Suprapubic skin (tissue), 4 donors: Measurements from ENCODE around the gene IGFLR1. TPM values are rescaled to one million over a fixed set of nuclear protein-coding genes. Genes with fewer than 3 reads are reported as not detected.

Source experiments
- DNase-seq, 2 donors: peaks; one replicate each; pipeline ENCODE4 v3.0.0-alpha.2; 2019; ENCODE audit warnings: low spot score in 2 of 2
- H3K27ac ChIP-seq: fragments of 200-600 bp; sonication (generic); one replicate; pipeline ENCODE4 v1.5.1; 2019
- H3K27me3 ChIP-seq: fragments of 200-600 bp; sonication (generic); one replicate; pipeline ENCODE4 v1.5.1; 2019
- H3K36me3 ChIP-seq: fragments of 200-600 bp; sonication (generic); one replicate; pipeline ENCODE4 v1.5.1; 2019
- H3K4me1 ChIP-seq: fragments of 200-600 bp; sonication (generic); one replicate; pipeline ENCODE4 v1.5.1; 2019
- H3K4me3 ChIP-seq: fragments of 200-600 bp; sonication (generic); one replicate; pipeline ENCODE4 v1.5.1; 2019; ENCODE audit warnings: mild to moderate bottlenecking
- H3K9me3 ChIP-seq: fragments of 200-600 bp; sonication (generic); one replicate; pipeline ENCODE4 v1.5.1; 2019
- CTCF ChIP-seq, 2 donors: fragments of 200-600 bp in 1 of 2; fragments of 450-650 bp in 1 of 2; sonication (generic) in 1 of 2; IDR thresholded peaks; one replicate each; pipeline ENCODE4 v1.5.1; 2016 to 2019; ENCODE audit warnings: antibody characterized with exemption in 2 of 2, mild to moderate bottlenecking in 1 of 2, moderate library complexity in 1 of 2
- EP300 ChIP-seq: sonication (generic); formaldehyde crosslinking; IDR thresholded peaks from one replicate; pipeline ENCODE4 v1.6.1; 2017; ENCODE audit warnings: antibody characterized with exemption
- POLR2A ChIP-seq, 2 donors: fragments of 450-650 bp; IDR thresholded peaks; one replicate each; pipeline ENCODE4 v1.6.1; 2017; ENCODE audit warnings: antibody characterized with exemption in 2 of 2, mild to moderate bottlenecking in 2 of 2, moderate library complexity in 2 of 2
- POLR2AphosphoS5 ChIP-seq, 3 donors: sonication (generic); formaldehyde crosslinking; IDR thresholded peaks; one replicate each; pipeline ENCODE4 v1.6.1; 2017; ENCODE audit warnings: antibody characterized with exemption in 3 of 3
- WGBS: methylation state at CpG from one replicate; pipeline ENCODE4 v1.1.5; 2018; 5-methylcytosine and 5-hydroxymethylcytosine counted together
- total RNA-seq, 4 donors: library from RNA; depleted of rRNA; stranded (reverse); fragments of >200 nt; gene quantifications; one replicate each; pipeline ENCODE4 v1.1.0, GENCODE V29; 2016

Gene IGFLR1
- total RNA-seq, 4 donors from 2014 or later: 3.3 to 8.5 (median 6.9) TPM

- no peak overlapping the region for H3K27ac ChIP-seq
- 91% methylated on average over 4 of the region's 15 CpGs for whole genome bisulfite sequencing
Observed at GRCh38 chr19:35768082-35768421, 25.8 kb upstream of the IGFLR1 start.

GRCh38 chr19:35767288-35768081 is 25.2 kb upstream of the IGFLR1 start:
- no peak for DNase-seq
- Histone ChIP-seq H3K27me3 (no peaks in the 10 kb centered on the region), H3K36me3 (peaks cover 49% of the 10 kb centered on the region), H3K4me1 (no peaks in the 10 kb centered on the region), H3K4me3 (no peak overlapping the region), H3K9me3 (no peaks in the 10 kb centered on the region), H3K27ac (no peak overlapping the region)
- TF ChIP-seq POLR2A (IDR thresholded peaks at IDR 0.05): no peak
- no peak for TF ChIP-seq CTCF (IDR thresholded peaks at IDR 0.05)
- no peak for TF ChIP-seq POLR2AphosphoS5 (IDR thresholded peaks at IDR 0.05)
- WGBS: 83% methylated on average over 8 of the region's 34 CpGs

More at GRCh38 chr19:35768082-35768421, 25.8 kb upstream of the IGFLR1 start:
- no peaks in the 10 kb centered on the region for H3K4me1 ChIP-seq
- DNase-seq: no peak
- no peaks in the 10 kb centered on the region for H3K9me3 ChIP-seq
- H3K4me3 ChIP-seq: no peak overlapping the region
- H3K27me3 ChIP-seq: no peaks in the 10 kb centered on the region
- TF ChIP-seq POLR2AphosphoS5 (IDR thresholded peaks at IDR 0.05): no peak
- no peak for TF ChIP-seq CTCF (IDR thresholded peaks at IDR 0.05)
- TF ChIP-seq EP300: no peak
- TF ChIP-seq POLR2A (IDR thresholded peaks at IDR 0.05): no peak
- H3K36me3 ChIP-seq: peaks cover 49% of the 10 kb centered on the region

DNA sequence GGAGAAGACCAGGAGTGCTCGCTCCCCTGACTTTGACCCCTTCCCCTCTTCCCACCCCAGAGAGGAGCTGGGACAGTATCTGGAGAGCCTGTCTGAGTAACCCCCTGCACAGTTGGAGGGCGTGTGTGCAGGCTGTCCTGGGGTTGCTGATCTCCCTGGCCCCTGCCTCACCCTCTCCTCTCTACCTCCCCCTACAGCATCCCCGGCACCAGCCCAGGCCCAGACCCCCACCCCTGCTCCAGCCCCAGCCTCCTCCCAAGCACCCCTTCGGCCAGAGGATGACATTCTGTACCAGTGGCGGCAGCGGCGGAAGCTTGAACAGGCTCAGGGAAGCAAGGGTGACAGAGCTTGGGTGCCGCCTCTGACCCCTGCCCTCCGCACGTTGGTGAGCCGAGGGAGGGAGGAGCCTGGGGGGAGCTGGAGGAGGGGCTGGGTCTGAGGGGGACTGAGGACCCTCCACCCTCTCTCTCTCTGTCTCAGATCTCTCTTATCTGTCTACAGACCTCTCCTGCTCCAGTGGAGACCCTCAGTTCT is 24.4 kb upstream of the IGFLR1 start:
- Histone ChIP-seq H3K9me3 (no peaks in the 10 kb centered on the region), H3K4me3 (no peak overlapping the region), H3K4me1 (no peaks in the 10 kb centered on the region), H3K36me3 (peaks cover 57% of the 10 kb centered on the region), H3K27me3 (no peaks in the 10 kb centered on the region), H3K27ac (no peak overlapping the region)
- no peak for TF ChIP-seq POLR2AphosphoS5 (IDR thresholded peaks at IDR 0.05)
- no peak for TF ChIP-seq EP300
- no peak for TF ChIP-seq POLR2A (IDR thresholded peaks at IDR 0.05)
- no peak for TF ChIP-seq CTCF (IDR thresholded peaks at IDR 0.05)
- no peak for DNase-seq
- 85% methylated on average over 2 of the region's 11 CpGs for WGBS

- WGBS: 90% methylated on average over 17 of the region's 17 CpGs
- Histone ChIP-seq H3K27me3 (no peaks in the 10 kb centered on the region), H3K9me3 (no peaks in the 10 kb centered on the region), H3K36me3 (peaks cover 58% of the 10 kb centered on the region), H3K4me3 (no peak overlapping the region), H3K4me1 (peaks cover 4% of the 10 kb centered on the region), H3K27ac (no peak overlapping the region)
- DNase-seq: no peak
- TF ChIP-seq POLR2A (IDR thresholded peaks at IDR 0.05) (no peak), EP300 (no peak)
Observed at GRCh38 chr19:35764432-35765315, 22.4 kb upstream of the IGFLR1 start.

DNA sequence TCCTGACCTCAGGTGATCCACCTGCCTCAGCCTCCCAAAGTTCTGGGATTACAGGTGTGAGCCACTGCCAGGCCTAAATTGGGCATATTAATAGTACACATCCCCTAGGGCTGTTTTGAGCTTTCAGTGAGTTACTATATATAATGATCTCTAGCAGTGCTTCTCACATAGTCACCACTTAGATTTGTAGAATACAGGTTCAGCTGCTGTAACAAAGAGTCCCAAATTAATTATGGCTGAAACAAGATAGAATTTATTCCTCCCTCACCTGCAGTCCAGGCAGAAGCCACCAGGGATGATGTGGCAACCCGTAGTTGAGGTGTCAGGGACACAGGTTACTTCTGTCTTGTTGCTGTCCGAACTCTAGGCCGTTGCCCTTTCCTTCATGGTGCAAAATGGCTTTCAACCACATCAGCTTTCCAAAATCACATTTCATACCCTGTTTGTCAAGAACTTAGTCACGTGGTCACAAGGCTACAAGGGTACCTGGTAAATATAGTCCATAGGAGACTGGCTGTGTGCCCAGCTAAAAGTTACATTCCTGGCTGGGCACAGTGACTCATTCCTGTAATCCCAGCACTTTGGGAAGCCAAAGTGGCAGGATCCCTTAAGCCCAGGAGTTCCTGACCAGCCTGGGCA is 18.6 kb upstream of the IGFLR1 start:
- Histone ChIP-seq H3K36me3 (peaks cover 31% of the 10 kb centered on the region), H3K9me3 (no peaks in the 10 kb centered on the region), H3K4me3 (no peak overlapping the region), H3K27me3 (no peaks in the 10 kb centered on the region), H3K27ac (no peak overlapping the region), H3K4me1 (peaks cover 36% of the 10 kb centered on the region)
- 100% methylated on average over 4 of the region's 4 CpGs for WGBS
- TF ChIP-seq CTCF (IDR thresholded peaks at IDR 0.05) (no peak), EP300 (no peak), POLR2AphosphoS5 (IDR thresholded peaks at IDR 0.05) (no peak), POLR2A (IDR thresholded peaks at IDR 0.05) (no peak)
- DNase-seq: no peak
